Gastrocnemius medialis (tissue), 4 donors: ENCODE data around the gene PWP2. TPM values are rescaled to one million over a fixed set of nuclear protein-coding genes. Genes with fewer than 3 reads are reported as not detected.

Experiments used
- ATAC-seq, 2 donors: fragments of 150-250 bp; one replicate each; pipeline ENCODE4 v1.9.1; 2016
- DNase-seq, 2 donors: peaks; one replicate each; pipeline ENCODE4 v3.0.0-alpha.2; 2019
- H3K27ac ChIP-seq, 4 donors: fragments of 200-600 bp; sonication (generic); 1 replicate in 1 of 4; 2 replicates in 3 of 4; pipeline ENCODE4 v1.5.1; 2016 to 2018; ENCODE audit warnings: mild to moderate bottlenecking in 2 of 4, moderate library complexity in 1 of 4
- H3K27me3 ChIP-seq, 3 donors: fragments of 200-600 bp; sonication (generic) in 2 of 3; 1 replicate in 1 of 3; 2 replicates in 2 of 3; pipeline versions ENCODE4 v1.5.1 to v1.6.0; 2016 to 2019; ENCODE audit warnings: mild to moderate bottlenecking in 1 of 3, moderate library complexity in 1 of 3
- H3K36me3 ChIP-seq, 2 donors: fragments of 200-600 bp; sonication (generic) in 1 of 2; one replicate each; pipeline ENCODE4 v1.5.1; 2017 to 2018
- H3K4me1 ChIP-seq, 2 donors: fragments of 200-600 bp; sonication (generic) in 1 of 2; one replicate each; pipeline ENCODE4 v1.5.1; 2016 to 2017; ENCODE audit warnings: mild to moderate bottlenecking in 2 of 2
- H3K4me3 ChIP-seq, 4 donors: fragments of 200-600 bp; sonication (generic) in 3 of 4; 1 replicate in 1 of 4; 2 replicates in 3 of 4; pipeline ENCODE4 v1.5.1; 2016 to 2019; ENCODE audit warnings: mild to moderate bottlenecking in 2 of 4
- H3K9me3 ChIP-seq, 3 donors: fragments of 200-600 bp; sonication (generic) in 2 of 3; 1 replicate in 1 of 3; 2 replicates in 2 of 3; pipeline ENCODE4 v1.5.1; 2016 to 2019
- CTCF ChIP-seq, 5 experiments: fragments of 450-650 bp in 3 of 5; fragments of 200-600 bp in 2 of 5; sonication (generic) in 2 of 5; IDR thresholded peaks in 4 of 5; conservative IDR thresholded peaks in 1 of 5; 1 replicate in 4 of 5; 2 replicates in 1 of 5; pipeline ENCODE4 v1.5.1; 2016 to 2019; ENCODE audit warnings: antibody characterized with exemption in 5 of 5, mild to moderate bottlenecking in 3 of 5, moderate library complexity in 3 of 5
- POLR2A ChIP-seq, 2 donors: fragments of 450-650 bp; IDR thresholded peaks; one replicate each; pipeline ENCODE4 v1.6.1; 2017; ENCODE audit warnings: antibody characterized with exemption in 2 of 2, mild to moderate bottlenecking in 2 of 2, moderate library complexity in 2 of 2
- in situ Hi-C, 4 donors: fragments of 200-750 bp; cut with MboI; loops; one replicate each; pipeline versions ENCODE4 v1.15.0 to v1.8.0; 2017; ENCODE audit warnings: low sequenced_read_pairs in 4 of 4
- intact Hi-C: fragments of 100-400 bp; cut with DNase I; formaldehyde crosslinking; loops from one replicate; pipeline ENCODE4 v1.15.1; 2023; ENCODE audit warnings: low total_unique reads
- total RNA-seq, 4 donors: library from RNA; depleted of rRNA; stranded (reverse); fragments of >200 nt; gene quantifications; one replicate each; pipeline versions ENCODE4 v1.1.0 to v1.2.3, GENCODE V29; 2016

PWP2 gene
- total RNA-seq, 4 donors from 2014 or later: 3.9 to 19.2 (median 7.9) TPM

GRCh38 chr21:44084496-44085241 lies 22.5 kb upstream of the PWP2 start:
- H3K4me3 ChIP-seq: no peak overlapping the region
- ATAC-seq: no peak
- no peak overlapping the region for H3K27ac ChIP-seq
- in situ Hi-C loops: no loop called here
- DNase-seq: no peak
- intact Hi-C loops: no loop called here
- peaks cover 0 to 88% of the 10 kb centered on the region in 2 donors for H3K36me3 ChIP-seq
- no peak for TF ChIP-seq CTCF (IDR thresholded peaks at IDR 0.05 in 4 of 5, conservative IDR thresholded peaks at IDR 0.05 in 1 of 5)
- no peak for TF ChIP-seq POLR2A (IDR thresholded peaks at IDR 0.05)
- no peaks in the 10 kb centered on the region for H3K9me3 ChIP-seq
- no peaks in the 10 kb centered on the region for H3K4me1 ChIP-seq
- no peaks in the 10 kb centered on the region for H3K27me3 ChIP-seq

GRCh38 chr21:44085491-44086321 lies 21.5 kb upstream of the PWP2 start:
- Histone ChIP-seq H3K36me3 (peaks cover 0 to 88% of the 10 kb centered on the region in 2 donors), H3K4me1 (no peaks in the 10 kb centered on the region), H3K27ac (no peak overlapping the region), H3K9me3 (no peaks in the 10 kb centered on the region), H3K27me3 (no peaks in the 10 kb centered on the region), H3K4me3 (no peak overlapping the region)
- TF ChIP-seq CTCF (IDR thresholded peaks at IDR 0.05 in 4 of 5, conservative IDR thresholded peaks at IDR 0.05 in 1 of 5) (no peak), POLR2A (IDR thresholded peaks at IDR 0.05) (no peak)
- ATAC-seq (no peak), DNase-seq (no peak)
- in situ Hi-C loops (no loop called here), intact Hi-C loops (no loop called here)

- in situ Hi-C loops: no loop called here
- Histone ChIP-seq H3K36me3 (peaks cover 0 to 88% of the 10 kb centered on the region in 2 donors), H3K27ac (no peak overlapping the region), H3K9me3 (no peaks in the 10 kb centered on the region), H3K4me3 (no peak overlapping the region), H3K27me3 (no peaks in the 10 kb centered on the region), H3K4me1 (no peaks in the 10 kb centered on the region)
- no peak for DNase-seq
- TF ChIP-seq POLR2A (IDR thresholded peaks at IDR 0.05): no peak
- no peak for TF ChIP-seq CTCF (IDR thresholded peaks at IDR 0.05 in 4 of 5, conservative IDR thresholded peaks at IDR 0.05 in 1 of 5)
- intact Hi-C loops: no loop called here
- no peak for ATAC-seq
Measured at GRCh38 chr21:44086636-44087425, 20.4 kb upstream of the PWP2 start.

- no peaks in the 10 kb centered on the region for H3K9me3 ChIP-seq
- H3K36me3 ChIP-seq: peaks cover 0 to 85% of the 10 kb centered on the region in 2 donors
- no peak for TF ChIP-seq CTCF (IDR thresholded peaks at IDR 0.05 in 4 of 5, conservative IDR thresholded peaks at IDR 0.05 in 1 of 5)
- TF ChIP-seq POLR2A (IDR thresholded peaks at IDR 0.05): no peak
- DNase-seq (no peak), ATAC-seq (no peak)
- H3K4me3 ChIP-seq: no peak overlapping the region
- no peaks in the 10 kb centered on the region for H3K27me3 ChIP-seq
- H3K27ac ChIP-seq: no peak overlapping the region
- intact Hi-C loops (no loop called here), in situ Hi-C loops (no loop called here)
- H3K4me1 ChIP-seq: no peaks in the 10 kb centered on the region
Measured at GRCh38 chr21:44087426-44088400, 19.5 kb upstream of the PWP2 start.
